ENCODE results near the gene GPHB5. TPM values are rescaled to one million over a fixed set of nuclear protein-coding genes. Genes with fewer than 3 reads are reported as not detected.

GPHB5 gene
- total RNA-seq = not detected

DNA sequence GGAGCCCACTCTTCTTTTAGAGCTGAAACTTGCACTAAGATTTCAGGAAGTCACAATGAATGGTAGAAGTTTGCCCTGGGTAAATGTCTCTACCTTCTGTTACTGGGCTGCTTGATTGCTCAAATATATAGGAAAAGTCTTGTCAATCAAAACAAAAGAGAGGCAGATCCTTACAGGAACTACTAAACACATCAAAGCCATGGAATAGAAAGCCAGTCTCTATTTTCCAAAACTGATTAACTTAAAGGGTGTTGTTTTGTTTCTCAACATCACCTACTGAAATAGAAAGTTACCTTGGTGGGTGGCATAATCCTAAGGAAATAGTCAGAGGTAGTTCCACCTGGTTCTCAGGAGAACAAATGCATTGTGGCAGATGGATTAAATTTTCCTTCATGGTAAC lies at the start of gene GPHB5:
GPHB5 (minus strand) TSS at position 101 of the 400 bp plus-strand sequence. CDS start 1,086 bp downstream, outside the sequence.

Other genes starting within 250 kb of the GPHB5 start
- gene RHOJ, start 114.5 kb downstream of the GPHB5 start, total RNA-seq = 13.7 TPM
- gene PPP2R5E, start 224.4 kb upstream of the GPHB5 start, total RNA-seq = 65.4 TPM

All from camera-type eye (tissue), 1 donor.